Sigmoid colon (tissue), 4 donors: Measurements from ENCODE around the gene IGF2BP3.

Experiments used
- EP300 ChIP-seq, 4 donors: sonication (generic); formaldehyde crosslinking; IDR thresholded peaks; one replicate each; pipeline ENCODE4 v1.6.1; 2017; ENCODE audit warnings: antibody characterized with exemption in 4 of 4
- POLR2A ChIP-seq, 2 donors: fragments of 450-650 bp; IDR thresholded peaks; one replicate each; pipeline ENCODE4 v1.6.1; 2016; ENCODE audit warnings: antibody characterized with exemption in 2 of 2, mild to moderate bottlenecking in 2 of 2, moderate library complexity in 2 of 2
- POLR2AphosphoS5 ChIP-seq, 4 donors: sonication (generic); formaldehyde crosslinking; IDR thresholded peaks; one replicate each; pipeline ENCODE4 v1.6.1; 2017; ENCODE audit warnings: antibody characterized with exemption in 4 of 4
- TF ChIP-seq, protein P1 (sequence below), 4 experiments: fragments of 450-650 bp in 3 of 4; fragments of 200-600 bp in 1 of 4; IDR thresholded peaks; one replicate each; pipeline ENCODE4 v1.5.1; 2016 to 2019; ENCODE audit warnings: antibody characterized with exemption in 4 of 4, mild to moderate bottlenecking in 3 of 4, moderate library complexity in 2 of 4

DNA sequence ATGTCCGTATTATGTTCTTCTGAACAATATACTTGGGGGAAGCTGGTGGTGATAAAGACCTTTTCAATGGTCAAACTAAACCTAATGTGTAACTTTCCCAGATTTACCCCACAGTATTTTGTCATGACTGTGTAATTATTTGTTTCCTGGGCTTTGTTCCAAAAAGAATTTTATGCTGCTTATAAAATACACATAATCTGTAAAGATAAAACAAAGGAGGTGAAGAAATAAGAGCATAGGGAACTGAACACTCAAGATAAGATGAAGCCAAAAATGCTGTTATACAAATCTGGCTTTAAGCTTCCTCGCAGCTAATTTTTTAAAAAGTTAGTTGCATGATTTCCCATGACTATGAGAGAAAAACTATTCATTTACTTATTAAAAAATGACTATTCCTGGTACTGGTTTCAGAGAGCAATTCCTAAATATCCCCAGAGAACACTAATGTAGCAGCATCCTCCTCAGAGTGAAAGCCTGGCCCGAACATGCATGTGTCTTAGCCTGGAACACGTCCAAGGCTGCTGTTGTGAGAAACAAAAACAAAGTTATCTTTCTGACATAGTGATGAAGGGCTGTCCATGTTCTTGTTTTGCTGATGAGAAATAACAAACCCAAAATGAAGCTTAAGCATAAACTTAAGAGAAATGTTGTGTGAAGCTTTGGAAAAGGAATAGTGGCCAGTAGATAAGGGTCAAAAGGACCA, 137.2 kb downstream of the IGF2BP3 start:
- TF ChIP-seq, protein P1, sequence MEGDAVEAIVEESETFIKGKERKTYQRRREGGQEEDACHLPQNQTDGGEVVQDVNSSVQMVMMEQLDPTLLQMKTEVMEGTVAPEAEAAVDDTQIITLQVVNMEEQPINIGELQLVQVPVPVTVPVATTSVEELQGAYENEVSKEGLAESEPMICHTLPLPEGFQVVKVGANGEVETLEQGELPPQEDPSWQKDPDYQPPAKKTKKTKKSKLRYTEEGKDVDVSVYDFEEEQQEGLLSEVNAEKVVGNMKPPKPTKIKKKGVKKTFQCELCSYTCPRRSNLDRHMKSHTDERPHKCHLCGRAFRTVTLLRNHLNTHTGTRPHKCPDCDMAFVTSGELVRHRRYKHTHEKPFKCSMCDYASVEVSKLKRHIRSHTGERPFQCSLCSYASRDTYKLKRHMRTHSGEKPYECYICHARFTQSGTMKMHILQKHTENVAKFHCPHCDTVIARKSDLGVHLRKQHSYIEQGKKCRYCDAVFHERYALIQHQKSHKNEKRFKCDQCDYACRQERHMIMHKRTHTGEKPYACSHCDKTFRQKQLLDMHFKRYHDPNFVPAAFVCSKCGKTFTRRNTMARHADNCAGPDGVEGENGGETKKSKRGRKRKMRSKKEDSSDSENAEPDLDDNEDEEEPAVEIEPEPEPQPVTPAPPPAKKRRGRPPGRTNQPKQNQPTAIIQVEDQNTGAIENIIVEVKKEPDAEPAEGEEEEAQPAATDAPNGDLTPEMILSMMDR (IDR thresholded peaks at IDR 0.05) = no peak
- no peak for TF ChIP-seq POLR2AphosphoS5 (IDR thresholded peaks at IDR 0.05)
- TF ChIP-seq EP300 (IDR thresholded peaks at IDR 0.05) = no peak
- no peak for TF ChIP-seq POLR2A (IDR thresholded peaks at IDR 0.05)
